GM04504 (cell line): Measurements from ENCODE around the gene CSN1S1.
A peak's percentile ranks its signal among the peaks of the same experiment; 100 is the strongest.
"Not testable (repeated sequence)": the region's sequence is repeated elsewhere in the genome, so short reads cannot be mapped to it uniquely, and the experiment has no call there.

Experiments used
- DNase-seq: peaks from one replicate; pipeline ENCODE4 v3.0.0-alpha.2; 2012; ENCODE audit warnings: low read depth

Gene CSN1S1, protein sequence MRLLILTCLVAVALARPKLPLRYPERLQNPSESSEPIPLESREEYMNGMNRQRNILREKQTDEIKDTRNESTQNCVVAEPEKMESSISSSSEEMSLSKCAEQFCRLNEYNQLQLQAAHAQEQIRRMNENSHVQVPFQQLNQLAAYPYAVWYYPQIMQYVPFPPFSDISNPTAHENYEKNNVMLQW

DNA sequence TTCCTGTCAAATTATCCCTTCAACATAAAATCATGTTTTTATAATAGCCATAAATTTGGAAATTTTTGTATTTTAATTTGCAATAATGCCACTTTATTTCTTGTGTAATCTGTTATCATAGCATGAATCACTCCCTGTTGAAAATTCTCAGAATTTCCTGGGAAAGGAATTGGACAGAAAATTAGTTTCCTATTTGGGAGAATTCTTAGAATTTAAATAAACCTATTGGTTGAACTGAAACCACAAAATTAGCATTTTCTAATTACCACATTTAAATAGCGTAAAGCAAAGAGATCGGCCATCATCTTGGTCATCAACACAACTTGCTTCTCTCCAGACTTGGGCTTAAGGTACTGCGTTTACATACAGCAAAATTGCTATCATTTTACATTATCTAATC, at the start of gene CSN1S1:
Gene CSN1S1 (plus strand): TSS at position 301 of the 400 bp plus-strand sequence. CDS start 1,488 bp downstream, outside the sequence.
- no peak for DNase-seq

DNA sequence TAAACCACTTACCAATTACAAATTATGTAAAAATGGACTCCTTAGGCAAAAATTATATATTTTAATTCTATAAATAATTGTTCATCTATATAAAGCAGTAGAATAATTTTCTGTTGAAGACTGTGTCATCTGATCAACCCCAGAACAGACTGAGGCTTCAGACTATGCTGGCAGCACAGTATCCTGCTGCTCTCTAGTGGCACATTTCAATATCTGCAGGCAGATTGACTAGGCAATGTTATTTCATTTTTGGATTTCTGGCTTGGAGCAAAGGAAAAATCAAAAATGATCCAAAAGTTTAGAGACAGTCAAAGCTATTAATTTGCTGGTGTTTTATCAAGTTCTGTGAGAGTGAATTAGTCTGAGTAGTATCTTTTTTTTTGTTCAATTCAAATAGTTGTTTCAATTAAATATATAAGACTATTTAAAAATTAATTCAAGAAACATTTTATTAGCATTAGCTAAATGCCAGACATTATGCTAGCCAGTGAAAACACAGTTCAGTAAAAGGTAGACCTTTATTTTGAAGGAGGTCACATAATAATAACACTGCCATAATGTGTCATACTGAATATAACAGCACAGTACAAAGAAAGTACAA, 49.6 kb upstream of the CSN1S1 start:
- DNase-seq = peak; percentile 7

DNA sequence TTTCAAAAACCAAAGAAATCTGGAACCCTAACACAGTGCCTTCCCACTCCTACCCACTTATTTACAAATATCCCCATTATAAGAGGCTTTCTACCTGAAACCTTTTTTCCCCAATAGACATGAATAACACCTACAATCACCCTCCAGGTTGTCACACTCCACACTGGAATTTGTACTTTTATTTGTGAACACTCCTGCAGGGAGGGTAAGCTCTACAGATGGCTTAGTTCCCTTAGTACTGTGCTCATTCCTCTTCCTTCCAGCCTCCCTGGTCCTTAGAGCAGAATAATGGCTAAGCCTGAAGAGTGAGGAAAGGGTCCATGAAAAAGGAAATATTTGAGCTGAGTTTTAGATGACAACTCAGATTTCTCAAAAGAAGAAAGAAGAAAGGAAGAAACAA, 48.7 kb upstream of the CSN1S1 start:
- no peak for DNase-seq

DNA sequence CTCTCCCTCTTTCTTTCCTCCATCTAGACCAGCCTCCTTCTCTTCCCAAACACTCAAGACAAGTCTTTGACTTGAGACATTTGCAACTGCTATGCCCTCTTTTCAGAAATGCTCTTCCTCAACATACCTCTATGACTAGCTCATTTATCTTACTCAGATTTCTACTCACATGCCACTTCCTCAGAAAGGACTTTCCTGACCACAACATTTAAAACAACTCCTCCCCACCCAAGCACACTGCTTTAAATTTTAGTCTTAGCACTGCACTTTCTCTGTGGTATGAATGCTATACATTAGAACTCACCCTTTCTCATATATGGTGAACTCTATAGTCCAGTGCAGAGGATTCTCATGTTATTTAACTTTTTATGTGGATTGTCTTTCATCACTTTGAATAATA, 42.5 kb upstream of the CSN1S1 start:
- DNase-seq = no peak

DNA sequence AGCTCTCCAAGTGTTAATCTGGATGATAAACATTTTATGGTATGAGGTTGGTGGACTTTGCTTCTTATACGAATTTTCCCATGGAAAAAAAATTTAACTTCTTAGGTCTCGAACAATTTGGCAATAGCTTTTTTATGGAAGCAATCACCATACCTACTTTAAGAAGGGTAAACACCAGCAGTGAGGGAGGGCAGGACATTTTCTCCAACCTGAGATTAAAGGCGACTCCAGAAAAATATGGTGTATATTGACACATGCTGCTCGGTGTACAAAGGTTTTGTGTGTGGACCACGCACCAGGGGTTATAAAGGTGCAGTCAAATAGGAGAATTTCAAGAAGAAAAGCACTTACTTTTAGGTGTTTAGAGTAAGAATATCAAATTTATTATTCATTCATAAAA, 36.7 kb upstream of the CSN1S1 start:
- no peak for DNase-seq

DNA sequence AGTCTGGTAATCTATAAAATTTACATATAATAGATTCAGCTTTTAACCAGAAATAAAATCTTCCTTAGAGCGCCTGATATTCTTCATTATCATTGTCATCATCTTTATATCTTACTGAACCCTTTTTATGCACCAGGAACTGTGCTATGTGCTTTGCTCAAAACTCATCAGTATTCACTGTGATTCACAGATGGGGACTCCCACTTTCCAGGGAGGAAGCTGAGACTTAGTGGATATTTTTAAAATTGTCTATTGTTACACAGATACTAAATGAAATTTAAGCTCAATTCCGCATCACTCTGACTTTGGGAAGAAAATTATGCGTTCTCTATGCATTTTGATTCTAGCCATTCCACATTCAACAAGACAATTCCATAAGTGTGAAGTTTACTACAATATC, 36.1 kb upstream of the CSN1S1 start:
- no peak for DNase-seq

DNA sequence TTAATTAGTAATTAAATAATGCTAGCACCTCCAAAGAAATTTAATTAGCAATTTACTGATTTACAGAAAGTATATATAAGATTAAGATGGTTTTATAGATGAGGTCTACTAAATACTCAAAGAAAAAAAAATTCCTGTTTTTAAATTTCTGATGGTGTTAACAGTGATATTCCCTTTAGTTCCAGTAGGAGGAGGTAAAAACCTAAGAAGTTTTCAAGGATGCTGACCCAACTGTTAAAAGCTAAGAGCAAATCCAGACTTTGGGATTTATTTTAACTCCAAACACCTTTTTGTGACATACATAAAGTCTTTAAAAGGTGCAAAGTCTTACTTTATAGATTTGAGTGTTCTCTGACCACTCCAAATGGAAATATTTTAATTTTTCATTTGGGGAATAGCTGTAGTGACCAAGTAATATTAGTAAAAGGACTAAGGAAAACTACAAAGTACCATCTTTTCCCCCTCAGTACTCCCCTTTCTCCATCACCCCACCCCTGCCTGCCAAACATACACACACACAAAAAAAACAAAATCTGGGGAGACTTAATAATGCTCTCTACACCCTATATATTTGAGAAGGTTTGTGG, 34.2 kb upstream of the CSN1S1 start:
- DNase-seq = no peak

DNA sequence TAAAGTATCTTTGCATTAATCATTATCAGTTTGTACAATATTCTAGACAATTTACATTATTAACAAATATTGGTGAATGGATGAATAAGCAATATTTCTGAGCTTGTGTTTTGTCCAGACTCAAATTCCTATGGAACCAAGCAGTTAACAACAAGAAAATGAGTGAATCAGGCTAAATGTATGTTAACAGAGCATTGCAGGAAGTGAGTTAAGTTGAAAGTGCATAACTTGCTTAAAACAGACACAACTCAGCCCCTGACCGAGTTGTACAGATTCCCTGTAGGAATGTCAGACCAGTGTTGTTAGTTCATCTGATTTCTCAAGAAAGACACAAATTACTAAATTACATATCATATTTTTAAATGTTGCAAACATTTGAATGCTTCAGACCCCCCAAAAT, 23.7 kb upstream of the CSN1S1 start:
- DNase-seq = no peak

DNA sequence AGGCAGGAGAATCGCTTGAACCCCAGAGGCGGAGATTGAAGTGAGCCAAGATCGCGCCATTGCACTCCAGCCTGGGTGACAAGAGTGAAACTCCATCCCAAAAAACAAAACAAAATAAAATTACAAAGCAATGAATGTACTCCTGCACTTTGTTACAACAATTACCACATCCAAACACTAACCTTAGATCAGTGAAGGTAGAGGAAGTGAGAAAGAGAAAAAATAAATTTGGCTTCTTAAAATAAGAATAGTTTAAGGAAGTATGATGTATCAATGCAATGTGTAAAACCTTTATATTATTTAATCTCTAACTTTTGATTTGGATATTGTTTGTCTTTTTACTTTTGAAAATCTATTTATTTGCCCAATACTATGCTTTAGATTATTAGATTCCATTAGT, 21.7 kb upstream of the CSN1S1 start:
- DNase-seq = no peak

DNA sequence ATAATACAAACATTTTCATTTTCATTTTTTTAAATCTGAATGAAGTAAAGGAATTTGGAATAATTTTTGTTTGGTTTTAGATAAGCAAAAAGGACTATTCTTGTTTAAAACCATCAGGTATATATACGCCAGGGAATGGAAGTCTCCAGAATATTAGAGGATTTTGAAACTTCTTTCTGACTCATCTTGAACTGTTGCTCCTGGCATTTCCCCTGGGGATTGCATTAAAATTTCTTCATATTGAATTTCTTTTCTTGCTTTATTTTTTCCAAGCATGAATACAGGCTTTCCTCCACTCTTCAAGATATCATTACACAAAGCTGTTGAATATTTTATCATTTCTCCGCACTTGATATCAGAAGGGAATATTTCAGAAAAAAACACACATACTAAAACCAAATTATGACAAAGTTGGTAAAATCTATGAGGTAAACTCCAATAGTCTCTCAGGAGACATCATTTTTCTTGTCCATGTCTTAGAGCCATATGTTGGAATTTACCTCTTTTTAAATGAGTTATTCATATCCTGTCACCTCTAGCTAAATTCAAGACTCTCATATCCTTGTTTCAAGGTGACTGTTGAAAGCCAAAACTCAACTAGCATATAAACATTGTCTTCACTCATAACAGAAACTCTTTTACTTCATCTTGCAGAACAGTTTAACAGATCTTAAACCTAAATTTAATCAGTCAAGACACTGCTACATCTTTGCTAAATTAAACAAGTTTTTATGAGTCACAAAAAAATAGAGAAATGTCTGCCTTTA, 20.7 kb upstream of the CSN1S1 start:
- DNase-seq = no peak

DNA sequence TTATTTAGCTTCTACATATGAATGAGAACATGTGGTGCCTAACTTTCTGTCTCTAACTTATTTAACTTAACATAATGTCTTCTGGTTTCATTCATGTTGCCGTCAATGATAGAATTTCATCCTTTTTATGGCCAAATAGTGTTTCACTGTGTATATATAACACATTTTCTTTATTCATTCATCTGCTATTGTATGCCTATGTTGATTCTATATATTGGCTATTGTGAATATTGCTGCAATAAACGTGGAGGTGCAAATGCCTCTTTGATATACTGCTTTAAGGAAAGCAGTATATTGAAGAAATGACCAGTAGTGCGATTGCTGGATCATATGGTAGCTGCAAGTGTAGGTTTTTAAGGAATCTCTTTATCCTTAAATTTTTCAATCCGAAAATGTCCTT, 10.0 kb upstream of the CSN1S1 start:
- no peak for DNase-seq

DNA sequence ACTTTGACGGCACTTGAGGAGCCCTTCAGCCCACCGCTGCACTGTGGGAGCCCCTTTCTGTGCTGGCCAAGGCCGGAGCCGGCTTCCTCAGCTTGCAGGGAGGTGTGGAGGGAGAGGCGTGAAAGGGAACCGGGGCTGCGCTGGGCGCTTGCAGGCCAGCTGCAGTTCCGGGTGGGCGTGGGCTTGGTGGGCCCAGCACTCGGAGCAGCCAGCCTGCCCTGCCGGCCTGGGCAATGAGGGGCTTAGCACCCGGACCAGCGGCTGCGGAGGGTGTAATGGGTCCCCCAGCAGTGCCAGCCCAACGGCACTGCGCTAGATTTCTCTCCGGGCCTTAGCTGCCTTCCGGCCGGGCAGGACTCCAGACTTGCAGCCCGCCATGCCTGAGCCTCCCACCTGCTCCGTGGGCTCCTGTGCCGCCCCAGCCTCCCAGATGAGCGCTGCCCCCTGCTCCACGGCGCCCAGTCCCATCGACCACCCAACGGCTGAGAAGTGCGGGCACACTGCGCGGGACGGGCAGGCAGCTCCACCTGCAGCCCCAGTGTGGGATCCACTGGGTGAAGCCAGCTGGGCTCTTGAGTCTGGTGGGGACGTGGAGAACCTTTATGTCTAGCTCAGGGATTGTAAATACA, 7.0 kb upstream of the CSN1S1 start:
- DNase-seq = not testable (repeated sequence)

DNA sequence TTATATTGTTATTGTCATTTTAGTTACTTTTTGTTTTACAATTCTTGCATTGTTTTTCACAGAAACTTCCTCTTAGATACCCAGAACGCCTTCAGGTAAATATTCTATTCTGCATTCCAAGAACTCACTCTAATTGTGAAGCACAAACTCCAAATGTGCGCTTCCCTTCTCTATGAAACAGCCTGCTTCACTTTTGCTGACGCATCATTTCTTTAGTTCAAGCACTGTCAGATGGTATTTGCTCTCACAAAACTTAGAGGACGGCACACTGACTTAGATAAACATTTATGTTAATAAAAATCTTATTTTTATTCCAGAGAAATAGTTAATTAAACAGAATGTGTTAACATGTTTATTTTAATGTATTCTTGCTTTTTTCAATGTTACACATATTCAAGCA, 3.3 kb downstream of the CSN1S1 start:
- DNase-seq = no peak

DNA sequence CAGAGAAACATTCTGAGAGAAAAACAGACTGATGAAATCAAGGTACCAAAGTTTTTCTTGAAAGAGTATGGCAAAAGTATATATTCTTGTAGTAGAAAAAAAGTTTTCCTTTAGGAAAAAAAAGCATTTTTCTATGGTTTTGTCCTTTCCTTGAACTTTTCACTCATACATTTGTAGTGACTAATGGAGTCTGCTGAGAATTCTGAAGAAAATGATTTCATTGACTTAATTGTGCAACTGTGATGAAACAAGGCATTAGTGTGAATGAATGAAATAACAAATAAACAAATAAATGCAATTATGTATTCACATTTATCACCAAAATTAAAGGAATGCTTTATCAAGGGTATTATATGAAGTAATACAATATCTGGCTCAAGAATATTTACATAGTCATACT, 5.7 kb downstream of the CSN1S1 start:
- no peak for DNase-seq

DNA sequence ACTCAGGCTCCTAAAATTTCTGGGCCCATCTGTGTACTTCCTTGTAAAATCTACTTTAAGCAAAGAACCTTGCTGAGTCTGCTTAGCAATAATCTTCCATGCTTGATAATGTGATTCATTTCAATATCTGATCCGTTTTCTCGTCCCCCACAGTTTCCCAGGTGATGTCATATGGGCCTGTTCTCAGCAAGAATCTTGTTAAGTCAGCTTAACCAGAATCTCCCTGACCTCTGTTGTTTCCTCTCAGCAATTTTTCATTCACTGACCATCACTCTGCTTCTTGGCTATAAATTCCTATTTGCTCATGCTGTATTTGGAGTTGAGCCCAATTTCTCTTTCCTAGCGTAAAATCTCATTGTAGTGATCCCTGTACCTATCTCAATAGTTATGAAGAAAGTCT, 20.7 kb downstream of the CSN1S1 start:
- DNase-seq = no peak

DNA sequence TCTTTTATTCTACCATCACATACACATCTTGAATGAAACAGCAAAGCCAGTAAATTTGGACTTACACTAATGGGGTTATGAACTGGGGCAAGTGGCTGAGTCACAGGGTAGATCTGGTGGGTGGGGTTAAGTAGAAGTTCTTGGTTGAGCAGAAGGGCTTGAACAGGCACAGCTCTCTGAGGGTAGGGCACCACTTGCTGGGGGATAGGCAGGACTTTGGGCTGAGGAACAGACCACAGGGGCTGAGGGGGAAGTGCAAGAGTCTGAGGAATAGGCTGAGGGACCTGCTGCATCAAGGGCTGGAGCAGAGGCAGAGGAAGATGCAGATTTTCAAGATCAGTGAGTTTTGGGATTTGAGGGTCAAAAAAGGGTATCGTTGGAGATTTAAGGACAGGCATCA, 26.3 kb downstream of the CSN1S1 start:
- DNase-seq = no peak

DNA sequence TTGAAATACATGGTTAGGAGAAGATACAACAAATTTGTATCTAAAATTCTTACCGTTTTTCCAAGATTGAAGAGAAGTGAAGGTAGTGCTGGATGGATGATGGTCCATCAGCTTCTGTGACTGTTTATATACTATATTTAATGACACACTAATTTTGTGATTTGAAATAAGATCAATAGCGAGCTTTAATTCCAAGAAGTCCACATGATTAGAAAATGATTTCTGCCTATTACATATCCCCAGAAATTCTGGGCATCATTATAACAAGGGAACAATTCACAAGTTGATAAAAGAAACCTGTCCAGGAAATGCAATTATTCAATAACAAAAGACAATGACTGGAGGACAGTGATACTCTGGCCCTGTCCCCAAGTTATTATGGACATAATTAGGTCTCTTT, 34.8 kb downstream of the CSN1S1 start, which contains the start of gene CSN2:
Gene CSN2 (minus strand): TSS at position 101 of the 400 bp plus-strand sequence. CDS start 4,733 bp downstream, outside the sequence.
- DNase-seq = no peak

DNA sequence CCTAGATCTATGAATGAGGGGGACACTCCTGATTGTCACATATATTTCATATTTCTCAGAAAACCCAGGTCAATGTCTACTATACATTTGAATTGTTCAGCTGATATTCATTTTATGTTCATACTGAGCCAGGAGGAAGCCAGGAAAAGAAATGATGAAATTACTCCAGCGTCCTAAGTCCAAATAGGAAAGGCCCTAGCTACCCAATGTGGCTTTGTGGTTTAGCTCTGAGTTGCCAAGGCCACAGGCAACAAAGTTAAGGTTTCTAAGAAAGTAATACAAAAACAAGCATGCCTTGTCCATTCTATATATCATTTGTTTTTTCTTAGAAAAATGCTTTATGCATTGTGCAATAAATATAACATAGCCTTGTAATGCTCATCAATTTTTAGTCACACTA, 39.2 kb downstream of the CSN1S1 start:
- no peak for DNase-seq

DNA sequence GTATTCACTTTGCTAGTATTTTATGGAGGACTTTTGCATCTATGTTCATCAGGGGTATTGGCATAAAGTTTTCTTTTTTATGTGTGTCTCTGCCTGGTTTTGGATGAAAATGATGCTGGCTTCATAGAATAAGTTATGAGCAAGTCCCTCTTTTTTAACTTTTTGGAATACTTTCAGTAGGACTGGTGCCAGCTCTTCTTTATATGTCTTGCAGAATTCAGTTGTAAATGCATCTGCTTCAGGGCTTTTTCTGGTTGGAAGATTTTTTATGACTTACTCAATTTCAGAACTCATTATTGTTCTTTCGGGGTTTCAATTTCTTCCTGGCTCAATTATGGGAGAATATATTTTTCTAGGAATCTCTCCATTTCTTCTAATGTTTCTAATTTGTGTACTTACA, 43.8 kb downstream of the CSN1S1 start:
- DNase-seq = no peak

DNA sequence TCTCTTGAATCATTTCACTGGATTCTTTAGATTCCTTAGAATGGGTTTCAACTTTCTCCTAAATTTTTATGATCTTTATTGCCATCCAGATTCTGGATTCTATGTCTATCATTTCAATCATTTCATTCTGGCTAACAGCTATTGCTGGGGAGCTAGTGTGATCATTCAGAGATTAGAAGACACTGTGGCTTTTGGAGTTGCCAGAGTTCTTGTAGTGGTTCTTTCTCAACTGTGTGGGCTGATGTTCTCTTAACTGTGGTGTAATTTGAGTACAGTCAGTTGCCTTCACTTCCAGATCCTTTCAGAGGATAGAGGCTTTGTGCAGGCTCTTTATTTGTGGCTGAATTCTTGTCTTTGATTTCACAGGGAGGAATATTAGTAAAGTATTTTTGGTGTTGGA, 46.7 kb downstream of the CSN1S1 start:
- no peak for DNase-seq

DNA sequence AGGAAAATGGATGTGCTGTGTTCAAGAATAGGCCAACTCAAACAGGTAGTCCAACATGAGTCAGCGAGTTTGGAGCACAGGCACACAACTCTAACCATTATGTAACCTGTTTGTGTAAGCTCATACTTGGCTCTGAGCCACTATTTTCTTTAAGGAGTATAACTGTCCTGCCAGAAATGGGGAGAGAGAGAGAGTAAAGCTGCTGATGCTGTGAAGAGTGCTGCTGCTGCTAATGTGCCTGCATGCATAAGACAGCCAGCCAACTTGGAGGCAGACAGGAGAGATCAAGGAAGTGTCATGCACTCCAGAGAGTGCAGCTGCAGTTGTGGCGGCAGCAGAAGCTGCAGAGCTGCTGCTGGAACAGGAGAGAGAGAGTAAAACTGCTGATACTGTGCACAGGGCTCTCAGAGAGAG, 53.2 kb downstream of the CSN1S1 start:
- no peak for DNase-seq

DNA sequence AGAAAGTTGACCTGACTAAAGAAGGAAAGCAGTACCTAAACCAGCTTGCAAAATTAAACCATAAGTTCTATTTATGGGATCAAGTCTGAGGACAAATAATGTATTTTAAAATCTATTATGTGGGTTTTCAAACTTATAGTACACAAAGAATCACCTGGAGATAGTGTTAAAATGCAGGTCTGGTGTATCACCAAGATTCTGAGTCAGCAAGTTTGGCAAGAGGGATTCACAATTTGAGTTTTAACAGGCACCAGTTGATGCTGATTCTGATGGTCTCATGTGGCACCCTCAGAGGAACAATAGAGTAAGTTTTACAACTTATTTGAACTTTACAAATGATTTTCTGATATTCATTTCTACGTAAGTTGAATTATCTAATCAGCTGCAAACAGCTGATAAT, 55.8 kb downstream of the CSN1S1 start:
- no peak for DNase-seq

DNA sequence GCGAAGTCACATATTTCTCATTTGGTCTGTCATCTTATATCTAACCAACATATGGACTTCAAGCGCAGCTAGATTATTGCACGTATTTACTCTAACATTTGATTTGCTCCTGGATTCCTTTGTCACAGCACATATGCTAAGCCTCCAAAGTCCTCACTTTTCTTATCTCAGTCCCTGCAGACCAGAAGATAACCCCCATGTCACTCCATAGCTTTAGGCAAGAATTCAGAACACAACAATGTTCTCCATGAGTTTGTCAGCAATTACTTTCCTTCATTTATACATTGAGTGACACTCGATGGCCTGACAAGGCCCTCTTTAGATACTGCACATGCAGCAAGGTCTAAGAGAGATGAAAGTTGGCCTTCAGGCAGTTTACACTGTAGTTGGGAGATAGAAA, 60.1 kb downstream of the CSN1S1 start:
- no peak for DNase-seq
